HG02623 (cell line): ENCODE measurements around the gene MFAP3L.
"Not testable (repeated sequence)": the region's sequence is repeated elsewhere in the genome, so short reads cannot be mapped to it uniquely, and the experiment has no call there.

ENCODE experiments used
- ATAC-seq: cut with Tn5 transposase; IDR thresholded peaks from one replicate; pipeline ENCODE4 v1.9.1; 2021; ENCODE audit warnings: moderate library complexity; ENCODE audit not compliant: unreplicated experiment

MFAP3L gene

DNA sequence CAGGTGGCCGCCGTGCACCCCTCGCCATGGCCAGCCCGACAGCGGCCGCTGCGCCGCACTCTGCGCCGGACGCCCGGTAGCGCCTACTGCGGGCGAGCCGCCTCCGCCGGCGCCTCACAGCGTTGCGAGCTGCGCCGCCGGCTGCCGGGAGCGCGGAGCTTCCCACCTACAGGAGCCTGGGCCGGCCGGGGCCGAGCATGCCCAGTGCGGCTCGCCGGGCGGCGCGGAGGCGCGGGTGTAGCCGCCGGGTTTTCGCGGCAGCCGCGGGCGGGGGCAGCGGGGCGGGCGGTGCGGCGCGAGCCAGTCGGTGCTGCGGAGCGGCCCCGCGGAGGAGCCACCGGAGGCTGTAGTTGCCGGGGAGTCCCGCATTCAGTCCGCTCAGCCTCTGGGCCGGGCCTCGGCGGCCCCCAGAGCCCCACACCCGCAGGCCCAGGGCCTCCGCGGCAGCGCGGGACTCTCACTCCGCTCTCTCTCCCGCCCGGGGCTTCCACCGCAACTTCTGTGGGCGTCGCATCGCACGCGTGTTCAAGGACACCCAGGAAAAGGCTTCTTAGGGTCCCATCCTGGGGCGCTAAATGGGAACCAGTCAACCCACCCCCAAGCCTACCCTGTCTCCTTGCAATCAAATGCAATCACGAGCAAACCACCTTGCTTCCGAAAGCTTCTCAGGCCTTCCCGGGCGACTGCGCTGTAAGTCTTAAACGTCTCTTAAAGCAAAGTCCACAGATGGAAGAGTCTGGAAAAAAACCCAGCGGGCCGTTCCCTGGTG lies at the start of gene MFAP3L:
Gene MFAP3L (minus strand): TSS at position 143 of the 769 bp plus-strand sequence. CDS start 20,518 bp downstream, outside the sequence.
- peak; percentile 77 for ATAC-seq

DNA sequence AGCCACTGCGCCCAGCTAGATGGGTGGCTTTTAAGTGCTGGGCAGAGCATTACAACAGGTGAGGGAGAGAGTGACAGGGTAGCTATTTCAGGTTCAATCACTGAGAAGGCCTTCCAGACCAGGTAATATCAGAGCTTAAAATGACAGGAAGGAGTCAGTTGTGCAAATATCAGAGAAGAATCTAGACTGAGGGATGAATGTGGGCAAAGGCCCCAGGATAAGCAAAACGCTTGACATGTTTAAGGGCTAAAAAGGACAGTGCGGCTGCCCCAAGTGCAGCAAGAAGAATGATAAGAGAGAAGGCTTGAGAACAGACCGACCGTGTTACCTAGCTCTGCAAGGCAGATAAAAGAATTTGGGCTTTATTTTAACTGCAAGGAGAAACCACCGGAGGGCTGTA lies 45.0 kb upstream of the MFAP3L start:
- ATAC-seq: no peak

DNA sequence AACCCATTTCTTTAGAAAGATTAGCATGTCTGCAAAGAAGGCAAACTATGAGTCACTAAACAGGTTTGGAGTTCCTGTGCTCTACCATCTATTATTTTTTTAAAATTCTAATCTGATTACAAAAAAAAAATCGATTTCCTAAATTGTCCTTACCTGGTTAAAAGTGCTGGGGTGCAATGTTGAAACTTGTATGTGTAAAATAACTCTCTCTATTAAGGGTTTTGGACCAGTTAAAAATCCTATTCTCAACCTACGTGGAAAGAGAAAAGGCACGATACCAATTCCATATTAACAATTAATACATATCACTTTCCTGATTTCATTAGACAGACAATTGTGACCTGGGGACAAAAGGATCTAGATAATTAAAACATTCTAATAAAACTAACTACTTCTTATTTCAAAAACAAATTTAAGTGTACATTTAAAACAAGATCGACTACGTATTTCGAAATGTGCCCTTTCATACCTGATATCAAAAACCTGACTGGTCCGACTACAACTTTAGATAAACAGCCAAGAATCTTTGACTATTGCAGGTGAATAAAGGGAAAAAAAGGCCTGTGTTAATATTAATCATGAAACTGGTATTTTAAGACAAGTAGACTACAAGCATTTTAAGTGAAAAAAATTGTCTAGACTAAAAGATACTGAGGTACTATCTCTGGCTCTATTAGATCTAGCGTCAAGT lies 42.4 kb upstream of the MFAP3L start:
- no peak for ATAC-seq

DNA sequence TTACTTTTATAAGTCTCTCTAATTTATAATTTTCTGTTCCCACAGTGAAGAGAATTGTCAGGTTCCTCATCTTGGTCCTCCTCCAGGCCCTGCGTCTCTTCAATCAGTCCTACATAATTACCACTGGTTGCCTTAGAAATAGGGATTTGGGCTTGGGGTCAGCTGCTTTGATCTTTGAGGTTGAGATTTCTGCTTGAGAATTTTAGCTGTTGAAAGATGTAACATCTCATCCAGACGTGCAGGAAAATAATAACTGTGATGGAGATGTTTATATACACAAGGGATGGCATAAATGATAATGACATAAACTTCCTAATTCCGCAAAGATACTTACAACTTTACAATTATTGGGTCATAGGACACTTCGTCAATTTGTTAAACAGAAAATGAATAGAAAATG lies 33.2 kb upstream of the MFAP3L start:
- ATAC-seq: no peak

DNA sequence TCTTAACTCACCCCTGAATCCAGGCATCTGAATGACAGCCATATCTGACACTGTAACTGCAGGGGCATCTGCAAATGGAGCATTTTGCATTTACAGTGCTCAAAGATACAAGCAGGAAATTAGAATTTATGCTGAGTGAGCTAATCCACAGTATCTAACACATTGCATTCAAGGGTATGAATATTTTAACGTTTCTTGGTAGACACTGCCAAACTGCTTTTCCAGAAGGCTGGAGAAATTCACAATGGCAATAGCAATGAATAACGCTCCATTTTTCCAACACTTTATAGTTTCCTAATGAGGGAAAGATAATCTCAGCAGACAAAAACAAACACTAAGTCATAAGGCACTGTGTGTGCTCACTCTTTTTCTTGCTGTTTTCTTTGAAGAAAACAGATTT lies 32.6 kb upstream of the MFAP3L start:
- no peak for ATAC-seq

DNA sequence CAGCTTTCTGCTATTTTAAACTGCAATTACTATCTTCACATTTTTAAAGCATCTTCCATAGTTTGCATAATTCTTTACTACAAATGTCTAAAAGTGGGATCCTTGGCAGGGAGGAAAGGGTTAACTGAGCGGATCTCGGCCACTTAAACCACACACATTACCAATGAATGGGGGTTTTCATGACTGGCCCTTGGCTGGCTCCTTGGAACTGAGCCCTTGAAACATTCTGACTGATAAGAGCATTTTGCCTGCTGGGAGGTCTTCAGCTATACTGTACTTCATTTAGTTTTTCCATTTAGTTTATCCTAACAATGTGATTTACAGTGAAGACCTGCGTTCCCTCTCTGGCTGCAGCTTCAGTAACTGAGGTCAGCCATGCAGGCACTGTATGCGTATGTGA lies 31.7 kb upstream of the MFAP3L start:
- ATAC-seq: no peak

DNA sequence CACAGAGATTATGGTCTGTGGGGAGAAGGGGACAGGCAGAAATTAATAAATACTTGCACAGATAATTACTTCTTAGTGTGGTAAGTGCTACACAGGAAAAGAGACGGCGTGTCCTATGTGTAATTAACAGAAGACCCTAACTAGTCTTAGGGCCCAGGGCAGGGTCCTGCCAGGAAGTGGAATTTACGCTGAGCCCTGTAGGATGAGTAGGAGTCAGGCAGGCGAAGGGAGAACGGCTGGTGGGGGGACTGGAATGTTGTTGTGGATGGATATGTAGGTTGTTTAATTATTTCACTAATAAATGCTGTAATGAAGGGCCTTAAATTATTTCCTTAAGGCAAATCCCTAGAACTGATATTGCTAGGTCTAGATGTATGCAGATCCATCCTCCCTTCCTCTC lies 26.7 kb upstream of the MFAP3L start:
- ATAC-seq: no peak

DNA sequence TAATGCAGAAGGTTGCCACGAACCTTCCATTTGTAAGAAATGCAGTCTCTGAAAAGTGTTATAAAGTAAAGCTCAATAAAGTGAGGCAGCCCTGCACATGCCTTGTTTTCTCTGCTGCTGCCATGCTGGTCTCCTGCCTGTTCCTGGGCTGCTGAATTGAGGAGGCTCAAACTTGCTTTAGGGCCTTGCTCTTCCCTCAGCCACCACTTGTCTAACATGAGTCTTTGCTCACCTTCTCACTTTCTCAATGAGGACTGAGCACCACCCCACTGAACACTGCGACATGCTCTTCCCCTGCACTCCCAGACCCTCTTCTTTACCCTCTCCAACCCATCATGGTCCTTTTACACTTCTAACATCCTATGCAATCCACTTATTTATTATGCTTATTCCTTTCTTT lies 25.2 kb upstream of the MFAP3L start:
- no peak for ATAC-seq

DNA sequence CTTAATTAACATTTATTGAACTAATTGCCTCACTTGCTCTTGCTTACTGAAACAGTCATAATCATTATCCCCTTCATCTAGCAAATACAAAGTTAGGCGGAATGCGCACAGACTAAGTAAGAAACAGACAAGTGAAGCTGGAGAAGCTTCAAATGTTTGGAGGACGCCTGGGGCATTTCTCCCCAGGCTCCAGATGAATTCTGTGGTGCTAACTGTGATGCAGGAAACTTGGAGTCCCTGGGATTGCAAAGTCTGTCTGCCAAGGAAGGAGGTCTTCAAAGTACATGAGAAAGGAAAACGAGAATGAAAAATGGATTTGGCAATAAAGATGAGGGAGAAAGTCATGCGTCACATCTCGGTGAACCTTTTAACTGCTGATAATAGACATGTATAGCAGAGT lies 23.6 kb upstream of the MFAP3L start:
- ATAC-seq: no peak

DNA sequence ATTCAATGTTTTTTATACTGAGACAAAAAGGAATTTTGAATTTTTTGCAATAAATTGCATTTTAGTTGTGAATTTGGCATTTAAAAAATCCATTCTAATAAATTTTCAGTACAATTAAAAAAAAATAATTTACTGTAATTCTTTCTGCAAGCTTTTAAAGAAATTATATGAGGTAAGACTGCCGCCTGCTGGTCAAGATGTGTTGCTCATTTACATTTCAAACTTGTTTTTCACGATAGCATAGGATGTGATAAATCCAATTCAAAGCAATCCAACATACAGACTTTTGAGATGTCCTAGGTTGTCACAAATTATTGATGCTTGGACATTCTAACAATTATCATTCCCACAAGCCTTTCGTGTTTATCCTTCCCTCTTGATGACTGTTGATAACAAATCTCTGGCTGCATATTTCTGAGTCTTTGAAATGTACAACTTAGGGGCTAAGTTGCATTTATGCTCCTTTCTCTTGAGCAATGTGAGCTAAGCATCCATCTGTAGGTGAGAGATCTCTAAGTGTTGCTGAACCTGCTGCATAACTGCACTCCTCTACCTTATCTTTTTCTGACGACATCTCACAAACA lies 21.7 kb upstream of the MFAP3L start:
- ATAC-seq: no peak

DNA sequence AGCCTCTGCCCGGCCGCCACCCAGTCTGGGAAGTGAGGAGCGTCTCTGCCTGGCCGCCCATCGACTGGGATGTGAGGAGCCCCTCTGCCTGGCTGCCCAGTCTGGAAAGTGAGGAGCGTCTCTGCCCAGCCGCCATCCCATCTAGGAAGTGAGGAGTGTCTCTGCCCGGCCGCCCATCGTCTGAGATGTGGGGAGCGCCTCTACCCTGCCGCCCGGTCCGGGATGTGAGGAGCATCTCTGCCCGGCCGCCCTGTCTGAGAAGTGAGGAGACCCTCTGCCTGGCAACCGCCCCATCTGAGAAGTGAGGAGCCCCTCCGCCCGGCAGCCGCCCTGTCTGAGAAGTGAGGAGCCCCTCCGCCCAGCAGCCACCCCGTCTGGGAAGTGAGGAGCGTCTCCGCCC lies 20.0 kb upstream of the MFAP3L start:
- ATAC-seq: not testable (repeated sequence)

DNA sequence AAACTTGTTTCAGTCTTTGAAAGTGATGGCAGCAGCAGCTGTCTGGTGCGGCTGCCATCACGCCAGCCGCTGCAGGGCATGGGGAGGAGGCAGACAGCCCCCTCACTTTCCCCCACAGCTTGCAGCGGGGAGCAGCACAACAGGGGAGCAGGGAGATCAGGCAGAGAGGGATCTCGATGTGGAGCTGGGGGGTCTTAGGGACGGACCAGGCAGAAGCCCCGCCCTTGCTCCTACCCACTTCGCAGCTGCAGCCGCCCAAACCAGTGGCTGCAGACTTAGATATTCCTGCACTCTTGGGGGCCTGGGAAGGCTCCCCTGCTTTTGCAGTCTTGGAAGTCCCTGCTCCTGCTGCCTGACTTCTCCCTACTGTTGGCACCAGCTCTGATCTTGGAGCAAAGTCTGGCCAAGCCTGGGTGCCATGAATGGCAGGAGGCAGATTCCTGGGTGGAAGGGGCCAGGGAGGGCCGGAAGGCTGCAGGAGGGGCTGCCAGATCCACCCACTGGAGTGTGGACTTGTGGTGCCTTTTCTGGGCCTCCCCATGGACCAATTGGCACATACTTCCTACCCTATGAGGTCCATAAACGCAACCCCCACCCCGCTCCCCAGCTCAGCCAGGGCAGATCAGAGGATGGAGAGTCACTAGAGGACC lies 14.0 kb upstream of the MFAP3L start:
- no peak for ATAC-seq

DNA sequence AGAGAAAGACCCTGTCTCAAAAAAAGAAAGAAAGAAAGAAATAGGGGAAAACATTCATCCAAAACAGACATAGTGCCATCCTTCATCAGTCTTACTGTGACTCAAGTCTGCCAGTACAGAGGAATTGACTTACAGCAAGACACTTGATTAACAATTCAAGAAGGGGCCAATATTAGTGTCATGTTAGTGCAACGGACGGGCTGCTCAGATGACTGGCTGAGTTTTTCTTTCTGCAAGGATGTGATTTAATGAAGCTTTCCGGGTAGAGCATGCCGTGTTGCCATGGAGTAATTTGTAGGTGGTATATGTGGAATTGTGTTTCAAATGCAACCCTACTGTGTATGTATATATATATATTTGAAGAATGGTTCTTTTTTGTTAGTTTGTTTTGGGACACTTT lies 12.6 kb upstream of the MFAP3L start:
- no peak for ATAC-seq

DNA sequence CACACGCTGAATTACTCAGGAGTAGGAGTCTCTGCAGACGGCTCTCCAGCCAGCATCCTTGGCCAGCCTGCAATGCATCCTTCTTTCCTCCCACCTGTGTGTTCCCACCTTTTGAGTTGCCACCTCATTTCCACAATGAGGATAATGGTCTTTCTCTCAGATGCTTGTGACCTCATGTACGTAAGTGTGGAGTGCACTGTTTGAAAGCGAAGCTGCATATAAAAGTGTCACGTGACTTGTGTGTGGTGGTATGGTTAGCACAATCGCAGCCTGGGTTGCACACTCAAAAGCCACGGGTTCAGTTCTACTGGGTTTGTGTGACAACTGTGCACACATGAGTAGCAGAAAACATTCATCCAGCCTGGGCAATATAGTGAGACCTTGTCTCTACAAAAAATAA lies 12.0 kb upstream of the MFAP3L start:
- ATAC-seq: no peak

DNA sequence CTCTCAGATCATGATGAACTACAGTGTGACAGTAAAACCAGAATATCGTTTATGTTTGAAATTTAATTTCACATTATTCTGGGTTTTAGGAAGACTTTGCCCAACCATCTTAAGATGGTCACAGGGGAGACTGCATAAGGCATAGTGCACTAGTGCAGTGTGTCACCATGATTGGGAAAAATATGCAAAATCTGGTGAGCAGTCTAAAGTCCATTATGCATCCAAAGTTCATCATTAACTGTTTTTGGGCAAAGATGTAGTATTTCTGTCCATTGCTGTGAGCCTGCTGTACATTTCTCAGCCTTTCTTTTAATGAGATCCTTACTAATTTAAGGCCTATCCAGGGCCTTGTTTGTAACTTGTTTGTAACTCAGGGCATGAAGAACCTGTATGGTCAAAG lies 11.3 kb upstream of the MFAP3L start:
- no peak for ATAC-seq

DNA sequence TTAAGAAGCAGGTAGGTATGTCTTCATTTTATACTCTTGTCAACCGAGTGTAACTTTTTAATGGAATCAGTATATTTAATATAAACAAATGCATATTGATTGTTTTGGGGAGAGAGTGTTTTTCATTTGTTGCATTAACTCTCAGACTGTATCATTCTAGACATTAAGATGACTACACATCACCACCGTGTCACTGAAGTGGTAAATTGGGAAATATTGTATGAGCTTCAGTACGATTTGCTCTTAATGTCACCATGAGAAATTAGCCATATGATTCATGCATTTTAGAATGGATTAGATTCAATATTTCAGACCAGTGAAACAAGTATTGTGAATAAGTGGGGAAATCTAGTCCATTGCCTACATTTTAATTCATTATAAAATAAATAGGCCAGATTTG lies 9.7 kb upstream of the MFAP3L start:
- no peak for ATAC-seq

DNA sequence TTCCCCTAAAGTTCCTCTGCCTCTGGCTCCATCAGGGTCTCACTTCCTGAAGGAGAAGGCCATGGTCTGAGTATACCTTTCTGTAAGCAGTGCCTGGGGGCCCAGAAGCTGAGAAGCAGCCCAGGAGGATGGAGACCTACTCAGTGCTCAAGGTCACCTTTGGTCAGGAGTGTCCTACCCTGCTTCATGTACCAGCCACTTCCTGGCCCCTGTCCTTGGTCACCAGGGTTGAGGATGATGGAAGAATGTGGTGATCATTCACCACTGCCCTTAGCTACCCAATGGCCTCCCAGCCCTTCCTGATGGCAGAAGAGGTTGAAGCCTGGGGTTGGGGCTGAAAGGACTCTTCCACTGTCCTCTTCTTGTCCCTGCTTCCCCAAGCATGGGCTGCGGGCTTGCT lies 9.0 kb upstream of the MFAP3L start:
- ATAC-seq: no peak

DNA sequence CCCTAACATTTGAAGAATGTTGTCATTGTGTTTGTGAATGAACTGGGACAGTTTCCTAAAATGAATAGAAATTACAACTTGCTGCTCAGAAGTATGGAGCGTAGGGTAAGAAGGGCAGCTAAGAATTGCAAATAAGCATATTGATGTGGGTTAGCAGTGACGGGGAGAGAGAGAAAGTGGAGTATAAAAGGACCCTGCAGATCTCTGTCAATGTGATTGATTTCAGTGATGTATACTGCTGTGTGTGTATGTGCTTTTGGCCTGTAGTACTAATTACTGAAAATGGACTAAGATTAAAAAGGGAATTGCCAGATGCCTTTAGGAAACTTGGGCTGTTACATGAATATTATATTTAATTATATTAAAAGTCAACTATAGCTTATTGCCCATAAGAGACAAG lies 7.8 kb upstream of the MFAP3L start:
- ATAC-seq: no peak

DNA sequence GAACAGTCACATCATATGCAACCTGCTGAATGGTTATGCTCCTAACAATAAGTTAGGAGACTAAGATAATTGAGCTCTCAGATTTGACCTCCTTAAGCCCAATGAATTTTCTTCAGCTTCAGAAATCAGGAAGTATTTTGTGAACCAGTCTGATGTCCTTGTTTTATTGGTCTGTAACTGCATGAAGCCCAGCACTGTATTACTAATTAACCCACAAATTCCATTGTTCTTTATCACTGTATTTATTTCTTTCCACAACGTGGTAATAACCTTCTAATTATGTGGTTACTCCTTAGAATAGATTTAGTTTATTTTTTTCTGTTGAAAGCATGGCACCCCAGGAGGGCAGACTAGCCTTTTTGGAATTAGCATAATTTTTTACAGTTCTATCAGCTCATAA lies 3.9 kb upstream of the MFAP3L start:
- ATAC-seq: no peak

DNA sequence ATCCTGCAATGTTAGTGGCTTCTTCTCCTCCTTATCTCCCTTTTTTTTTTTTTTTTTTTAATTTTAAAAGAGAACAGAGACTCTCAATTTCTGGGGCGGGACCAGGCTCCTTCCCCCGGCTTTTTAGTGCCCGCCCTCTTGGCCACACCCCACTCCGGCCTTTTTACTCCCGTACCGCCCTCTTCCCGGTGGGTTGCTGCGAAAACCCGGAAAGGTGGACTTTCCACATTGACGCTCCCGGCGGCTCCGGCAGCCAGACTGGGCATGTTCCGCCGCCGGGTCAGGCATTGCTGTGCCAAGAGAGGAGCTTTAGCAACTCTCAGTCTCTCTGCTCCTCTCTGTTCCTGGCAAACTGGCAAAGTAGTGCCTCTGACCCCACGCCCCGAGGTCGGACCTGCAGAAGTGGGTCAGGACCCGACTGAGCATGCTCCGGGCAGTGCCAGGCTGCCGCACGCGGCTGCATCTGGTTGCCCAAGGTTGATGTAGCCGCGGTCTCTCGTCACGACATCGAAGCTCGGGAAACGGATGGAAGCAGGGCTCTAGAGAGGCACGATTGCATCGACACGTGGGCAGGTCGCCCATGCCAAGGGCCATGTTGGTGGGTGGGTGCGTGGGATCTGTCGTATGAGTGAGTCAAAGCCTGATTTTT lies 1.1 kb upstream of the MFAP3L start:
- peak; percentile 57 for ATAC-seq

DNA sequence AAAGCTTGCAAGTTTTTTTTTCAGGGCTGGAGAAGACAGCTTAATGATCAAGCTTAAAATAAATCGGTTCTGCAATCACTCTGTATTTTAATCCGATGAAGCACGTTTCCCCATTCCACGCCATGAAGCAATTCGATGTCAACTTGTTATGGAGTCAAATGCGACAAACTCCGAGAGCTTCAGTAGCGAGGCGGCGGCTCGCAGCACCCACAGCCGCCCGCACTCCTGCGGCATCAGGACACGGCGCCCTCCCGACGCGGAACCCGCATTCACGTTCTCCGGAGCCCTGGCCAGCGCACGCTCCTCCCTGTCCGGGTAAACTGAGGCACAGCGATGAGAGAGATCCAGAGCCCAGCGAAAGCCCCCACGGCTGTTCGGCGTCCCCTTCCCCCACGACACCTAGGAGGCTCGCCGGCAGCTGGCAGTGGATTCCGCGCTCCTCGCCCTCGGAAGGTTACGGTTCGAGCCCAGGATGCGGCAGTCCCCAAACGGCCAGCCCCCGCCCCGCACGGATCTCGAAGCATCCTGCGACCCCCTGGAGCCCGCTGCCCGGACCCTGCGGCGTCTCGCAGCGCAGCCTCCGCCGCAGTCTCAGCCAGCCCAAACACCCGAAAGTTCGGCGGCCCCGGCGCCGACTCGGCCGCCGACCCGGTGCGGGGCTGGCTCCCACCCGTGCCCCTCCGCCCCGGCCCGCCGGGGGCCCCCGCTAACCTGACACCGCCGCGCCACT lies 507 bp downstream of the MFAP3L start:
- no peak for ATAC-seq
